HG03097 (cell line): ENCODE measurements around the gene PIK3R2.

Source experiments
- ATAC-seq: cut with Tn5 transposase; IDR thresholded peaks from one replicate; pipeline ENCODE4 v1.9.1; 2021; ENCODE audit not compliant: unreplicated experiment, low FRiP score

The PIK3R2 gene

DNA sequence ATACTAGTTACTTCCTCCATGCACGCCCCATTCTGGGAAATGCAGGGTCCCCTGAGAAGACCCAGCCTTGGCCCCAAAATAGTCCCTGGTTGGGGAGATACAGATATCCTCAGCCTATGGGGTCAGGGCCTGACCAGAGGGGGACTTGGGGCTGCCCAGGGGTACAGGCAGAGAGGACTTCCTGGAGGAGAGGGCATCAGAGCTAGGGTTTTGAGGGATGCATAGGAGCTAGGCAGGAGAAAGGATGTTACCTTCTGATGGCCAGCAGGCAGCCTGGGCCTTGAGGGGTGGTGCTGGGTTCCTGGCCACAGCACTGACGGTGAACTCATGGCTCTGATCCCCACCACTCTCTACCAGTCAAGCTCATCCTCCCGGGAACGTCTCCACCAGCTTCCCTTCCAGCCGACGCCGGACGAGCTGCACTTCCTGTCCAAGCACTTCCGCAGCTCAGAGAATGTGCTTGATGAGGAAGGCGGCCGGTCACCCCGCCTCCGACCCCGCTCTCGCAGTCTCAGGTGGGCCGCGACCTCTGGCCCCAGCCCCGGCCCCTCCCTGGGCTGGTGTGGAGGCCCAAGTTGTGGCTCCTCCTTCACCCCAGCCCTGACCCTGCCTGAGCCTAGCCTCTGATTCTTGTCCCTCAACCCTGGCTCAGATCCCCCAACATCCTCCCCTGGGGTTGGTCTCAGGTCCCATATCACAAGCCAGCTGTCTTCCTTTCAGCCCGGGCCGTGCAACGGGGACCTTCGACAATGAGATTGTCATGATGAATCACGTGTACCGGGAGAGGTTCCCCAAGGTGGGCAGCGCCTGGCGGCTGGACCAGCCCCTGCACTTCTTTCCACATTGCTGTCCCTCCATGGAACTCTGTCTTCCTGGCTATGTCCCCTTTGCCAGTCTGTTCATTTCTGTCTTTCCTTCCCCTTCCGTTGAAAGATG lies 29.8 kb upstream of the PIK3R2 start:
- no peak for ATAC-seq

DNA sequence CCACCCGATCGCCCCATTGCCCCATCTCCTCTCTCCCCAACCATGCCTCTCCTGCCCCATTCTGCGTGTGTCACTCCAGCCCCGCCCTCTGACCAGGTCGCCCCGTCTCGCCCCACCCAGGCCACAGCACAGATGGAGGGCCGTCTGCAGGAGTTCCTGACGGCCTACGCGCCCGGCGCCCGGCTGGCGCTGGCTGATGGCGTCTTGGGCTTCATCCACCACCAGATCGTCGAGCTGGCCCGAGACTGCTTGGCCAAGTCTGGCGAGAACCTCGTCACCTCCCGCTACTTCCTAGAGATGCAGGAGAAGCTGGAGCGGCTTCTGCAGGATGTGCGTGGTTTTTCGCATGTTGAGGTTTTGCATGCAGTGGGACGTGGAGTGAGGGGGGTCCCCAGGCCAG lies 29.1 kb upstream of the PIK3R2 start:
- no peak for ATAC-seq

DNA sequence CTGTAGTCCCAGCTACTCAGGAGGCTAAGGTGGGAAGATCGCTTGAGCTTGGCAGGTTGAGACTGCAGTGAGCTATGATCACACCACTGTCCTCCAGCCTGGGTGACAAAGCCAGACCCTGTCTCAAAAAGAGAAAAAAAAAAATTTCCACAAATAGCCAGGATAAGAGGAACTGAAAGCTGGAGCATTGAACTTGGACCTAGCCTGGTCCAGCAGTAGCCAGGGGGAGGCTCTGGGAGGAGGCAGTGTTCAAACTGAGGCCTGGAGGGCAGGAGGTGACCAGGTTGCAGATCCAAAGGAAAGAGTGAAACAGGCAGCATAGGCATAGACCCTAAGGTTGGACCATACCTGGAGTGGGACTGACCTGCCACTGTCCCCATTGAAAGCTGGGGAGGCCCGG lies 26.9 kb upstream of the PIK3R2 start:
- ATAC-seq, result no peak

DNA sequence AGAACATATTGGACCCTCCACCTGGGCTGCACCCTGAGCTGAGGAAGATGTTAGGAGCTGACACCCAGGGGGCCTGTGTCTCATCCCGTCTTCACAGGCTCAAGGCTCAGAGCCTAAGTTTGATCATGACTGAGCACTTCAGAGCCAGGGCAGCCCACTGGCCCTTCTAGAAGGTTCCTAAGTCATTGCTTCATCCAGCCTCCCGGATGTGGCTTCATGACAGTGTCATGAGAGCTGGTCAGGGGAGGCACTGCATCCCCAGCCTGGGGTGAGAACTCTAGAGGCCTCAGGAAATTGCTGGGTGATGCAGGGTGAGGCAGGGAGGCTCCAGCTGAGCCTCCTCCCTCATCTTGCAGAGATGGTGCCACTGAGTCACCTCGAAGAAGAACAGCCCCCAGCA lies 24.9 kb upstream of the PIK3R2 start:
- no peak for ATAC-seq

DNA sequence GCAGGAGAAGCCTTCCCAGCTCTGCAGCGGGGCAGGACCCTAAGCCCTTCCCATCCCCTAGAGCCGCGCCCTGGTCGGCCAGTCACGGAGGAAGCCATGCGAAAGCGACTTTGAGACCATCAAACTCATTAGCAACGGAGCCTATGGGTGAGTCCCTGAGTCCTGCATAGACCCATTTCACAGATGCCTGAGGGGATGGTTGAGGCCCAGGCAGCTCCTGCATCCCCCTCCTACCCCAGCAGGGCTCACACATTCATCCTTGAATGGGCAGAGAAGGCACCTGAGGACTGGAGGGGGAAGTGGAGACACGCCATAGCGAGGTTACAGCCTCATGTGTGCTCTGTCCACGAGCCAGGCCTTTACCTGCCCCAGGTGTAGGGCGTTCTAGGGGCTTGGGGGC lies 24.2 kb upstream of the PIK3R2 start:
- ATAC-seq, result no peak

DNA sequence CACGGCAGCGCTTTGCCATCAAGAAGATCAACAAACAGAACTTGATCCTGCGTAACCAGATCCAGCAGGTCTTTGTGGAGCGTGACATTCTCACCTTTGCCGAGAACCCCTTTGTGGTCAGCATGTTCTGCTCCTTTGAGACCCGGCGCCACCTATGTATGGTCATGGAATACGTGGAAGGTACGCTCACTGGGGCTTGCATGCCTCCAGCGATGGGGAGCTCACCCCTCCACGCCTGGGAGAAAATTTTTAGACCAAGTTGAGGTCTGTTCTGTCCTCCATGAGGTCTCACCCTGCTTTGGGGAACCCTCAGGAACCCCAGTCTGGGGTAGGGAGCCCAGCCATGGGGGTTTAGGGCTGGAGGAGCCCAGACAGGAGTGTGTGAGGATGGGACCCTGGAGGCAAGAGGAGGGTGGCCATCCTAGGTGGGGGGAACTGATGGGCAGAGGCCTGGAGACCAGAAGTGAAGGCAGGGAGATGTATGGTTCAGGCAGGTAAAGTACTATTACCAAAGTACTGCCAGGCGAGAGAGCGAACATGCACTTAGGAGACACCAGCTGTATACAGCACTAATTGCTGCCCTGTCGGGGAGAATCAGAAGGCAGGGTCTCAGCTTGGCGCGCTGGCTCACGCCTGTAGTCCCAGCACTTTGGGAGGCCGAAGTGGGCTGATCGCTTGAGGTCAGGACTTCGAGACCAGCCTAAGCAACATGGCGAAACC lies 22.3 kb upstream of the PIK3R2 start:
- no peak for ATAC-seq

DNA sequence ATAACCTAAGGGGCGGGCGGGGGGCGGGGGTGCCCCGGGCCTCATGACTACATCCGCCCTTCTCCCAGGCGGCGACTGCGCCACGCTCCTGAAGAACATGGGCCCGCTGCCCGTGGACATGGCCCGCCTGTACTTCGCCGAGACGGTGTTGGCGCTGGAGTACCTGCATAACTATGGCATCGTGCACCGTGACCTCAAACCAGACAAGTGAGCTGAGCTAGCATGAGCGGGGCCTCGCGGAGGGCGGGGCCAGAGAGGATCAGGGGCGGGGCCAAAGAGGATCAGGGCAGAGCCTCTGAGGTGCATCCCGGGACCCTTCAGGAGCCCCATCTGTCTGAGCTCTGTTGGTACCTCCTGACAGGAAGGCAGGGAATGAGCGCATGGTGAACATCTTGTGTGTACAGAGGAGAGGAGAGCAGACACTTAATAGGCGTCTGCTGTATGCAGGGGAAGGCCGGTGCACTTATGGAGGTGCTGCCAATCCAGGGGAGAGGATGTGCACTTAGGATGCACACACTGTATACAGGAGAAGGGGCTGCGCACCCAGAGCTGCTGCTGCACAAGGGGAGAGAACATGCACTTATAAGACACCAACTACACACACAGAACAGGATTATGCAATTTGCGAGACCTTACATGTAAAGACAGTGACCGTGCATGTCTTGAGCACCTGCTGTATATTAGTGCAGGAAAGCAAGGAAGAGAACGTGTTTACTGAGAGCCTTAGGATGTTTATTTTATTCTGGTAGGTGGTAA lies 20.9 kb upstream of the PIK3R2 start:
- no peak for ATAC-seq

DNA sequence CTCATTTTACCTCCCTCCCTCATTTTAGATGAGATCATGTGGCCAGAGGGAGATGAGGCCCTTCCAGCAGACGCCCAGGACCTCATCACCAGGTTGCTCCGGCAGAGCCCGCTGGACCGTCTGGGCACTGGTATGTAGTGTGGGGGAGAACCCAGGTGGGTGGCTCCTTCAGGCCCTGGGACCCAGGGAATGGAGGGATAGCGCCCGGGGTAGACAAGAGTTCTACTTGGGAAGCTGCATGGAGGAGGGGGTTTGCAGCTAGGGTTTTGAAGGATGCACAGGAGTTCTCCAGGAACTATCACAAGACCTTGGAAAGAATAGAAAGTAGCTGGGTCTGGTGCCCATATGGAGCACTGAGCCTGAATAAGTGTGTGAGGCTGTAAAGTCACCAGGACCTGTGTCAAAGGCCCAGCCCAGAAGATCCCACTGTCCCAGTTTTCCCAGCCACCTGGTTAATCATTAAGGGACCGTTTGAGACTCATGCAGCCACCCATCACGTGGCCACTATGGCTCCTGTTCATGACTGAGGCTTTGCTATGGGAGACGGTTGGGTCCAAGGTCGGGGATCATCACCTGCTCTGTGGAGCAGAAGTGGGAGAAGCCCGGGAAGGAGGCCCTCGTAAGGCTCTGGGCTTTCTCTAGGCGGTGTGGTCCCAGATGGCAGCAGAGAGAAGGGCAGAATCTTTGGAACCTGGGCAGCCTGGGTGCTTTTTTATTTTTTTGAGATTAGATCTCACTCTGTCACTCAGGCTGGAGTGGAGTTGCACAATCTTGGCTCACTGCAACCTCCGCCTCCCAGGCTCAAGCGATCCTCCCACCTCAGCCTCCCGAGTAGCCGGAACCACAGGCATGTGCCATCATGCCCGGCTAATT lies 17.0 kb upstream of the PIK3R2 start:
- ATAC-seq, result no peak

DNA sequence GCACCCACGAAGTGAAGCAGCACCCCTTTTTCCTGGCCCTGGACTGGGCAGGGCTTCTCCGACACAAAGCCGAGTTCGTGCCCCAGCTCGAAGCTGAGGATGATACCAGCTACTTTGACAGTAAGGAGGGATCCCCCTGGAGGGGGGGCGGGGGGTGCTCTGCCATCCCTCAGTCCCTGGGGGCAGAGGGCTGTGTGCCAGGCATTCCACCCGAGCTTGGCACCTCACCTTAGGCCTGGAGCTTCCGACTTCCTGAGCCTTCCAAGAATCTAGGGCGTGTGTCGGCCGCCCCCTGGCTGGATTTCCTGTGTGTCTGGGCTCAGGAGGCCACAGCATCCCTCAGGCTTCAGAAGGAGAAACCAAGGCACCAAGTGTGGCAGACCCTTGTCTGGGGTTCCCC lies 15.7 kb upstream of the PIK3R2 start:
- ATAC-seq, result no peak

DNA sequence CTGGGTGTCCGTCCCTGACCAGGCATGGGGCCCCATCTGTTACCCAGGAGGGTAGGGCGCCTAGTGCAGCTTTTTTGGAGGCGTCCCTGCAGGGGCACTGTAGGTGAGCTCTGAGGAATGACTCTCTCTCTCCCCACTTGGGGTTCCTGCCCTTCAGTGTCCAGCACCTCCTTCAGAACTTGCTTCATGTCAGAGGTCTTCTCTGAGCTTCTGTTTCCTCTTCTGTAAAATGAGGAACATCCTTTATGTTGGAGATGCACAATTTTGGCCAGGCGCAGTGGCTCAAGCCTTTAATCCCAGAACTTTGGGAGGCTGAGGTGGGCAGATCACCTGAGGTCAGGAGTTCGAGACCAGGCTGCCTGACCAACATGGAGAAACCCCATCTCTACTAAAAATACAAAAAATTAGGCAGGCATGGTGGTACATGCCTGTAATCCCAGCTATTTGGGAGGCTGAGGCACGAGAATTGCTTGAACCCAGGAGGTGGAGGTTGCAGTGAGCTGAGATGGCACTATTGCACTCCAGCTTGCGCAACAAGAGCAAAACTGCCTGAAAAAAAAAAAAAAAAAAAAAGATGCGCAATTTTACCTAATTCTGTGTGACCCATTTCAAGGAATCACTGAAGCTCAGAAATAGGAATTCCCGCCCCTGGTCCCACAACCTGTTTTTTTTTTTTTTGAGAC lies 15.2 kb upstream of the PIK3R2 start:
- ATAC-seq, result no peak

DNA sequence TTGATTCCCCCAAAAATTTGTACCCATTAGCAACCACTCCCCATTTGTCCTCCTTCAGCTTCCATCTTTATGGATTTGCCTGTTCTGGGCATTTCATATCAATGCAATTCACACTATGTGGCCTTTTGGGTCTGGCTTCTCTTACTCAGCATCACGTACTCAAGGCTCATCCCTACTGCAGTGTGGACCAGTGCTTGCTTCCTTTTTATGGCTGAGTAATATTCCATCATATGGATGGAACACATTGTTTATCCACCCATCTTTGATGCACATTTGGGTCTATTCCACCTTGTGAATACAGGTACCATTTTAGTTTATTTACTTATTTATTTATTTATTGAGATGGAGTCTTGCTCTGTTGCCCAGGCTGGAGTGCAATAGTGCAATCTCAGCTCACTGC lies 12.5 kb upstream of the PIK3R2 start:
- no peak for ATAC-seq

DNA sequence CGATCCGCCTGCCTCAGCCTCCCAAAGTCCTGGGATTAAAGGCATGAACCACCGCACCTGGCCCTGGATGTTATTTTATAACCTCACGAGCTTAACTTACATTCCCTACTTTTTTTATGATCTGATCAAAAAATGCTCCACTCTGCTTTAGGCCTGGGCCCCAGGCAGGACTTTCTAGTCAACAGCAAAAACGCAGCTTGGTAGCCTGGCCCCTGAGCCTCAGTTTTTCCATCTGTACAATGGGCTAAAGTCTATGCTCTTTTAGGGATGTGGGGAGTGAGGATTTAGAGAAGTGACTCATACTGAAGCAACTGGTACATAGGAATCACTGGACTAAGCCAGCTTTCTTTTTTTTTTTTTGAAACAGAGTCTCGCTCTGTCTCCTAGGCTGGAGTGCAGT lies 11.9 kb upstream of the PIK3R2 start:
- ATAC-seq, result no peak

DNA sequence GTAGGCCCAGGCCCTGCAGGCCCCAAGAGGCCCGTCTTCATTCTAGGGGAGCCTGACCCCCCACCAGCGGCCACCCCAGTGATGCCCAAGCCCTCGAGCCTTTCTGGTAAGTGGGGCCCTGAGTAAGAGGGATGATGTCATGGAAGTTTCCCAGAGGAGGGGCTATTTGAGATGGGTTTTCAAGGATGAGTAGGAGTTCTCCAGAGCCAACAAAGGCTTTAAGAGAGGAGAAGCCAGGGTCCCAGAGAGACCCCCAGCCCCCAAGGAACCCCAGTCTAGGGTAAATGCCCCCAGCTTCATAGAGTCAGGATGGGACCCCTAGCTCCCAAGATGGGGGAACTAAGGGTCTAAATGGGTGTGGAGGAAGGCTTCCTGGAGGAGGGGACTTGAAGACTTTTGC lies 9.1 kb upstream of the PIK3R2 start:
- ATAC-seq, result no peak

DNA sequence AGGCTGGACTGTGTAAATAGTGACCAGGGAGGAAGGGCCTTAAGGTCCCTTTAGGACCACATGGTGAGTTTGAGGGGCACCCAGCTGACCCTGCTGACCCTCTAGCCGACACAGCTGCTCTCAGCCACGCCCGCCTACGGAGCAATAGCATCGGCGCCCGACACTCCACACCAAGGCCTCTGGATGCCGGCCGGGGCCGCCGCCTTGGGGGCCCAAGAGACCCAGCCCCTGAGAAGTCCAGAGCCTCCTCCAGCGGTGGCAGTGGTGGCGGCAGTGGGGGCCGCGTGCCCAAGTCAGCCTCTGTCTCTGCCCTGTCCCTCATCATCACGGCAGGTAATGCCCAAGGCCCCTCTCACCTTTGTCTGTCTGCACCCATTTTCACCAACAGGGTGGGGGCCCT lies 8.6 kb upstream of the PIK3R2 start:
- no peak for ATAC-seq

DNA sequence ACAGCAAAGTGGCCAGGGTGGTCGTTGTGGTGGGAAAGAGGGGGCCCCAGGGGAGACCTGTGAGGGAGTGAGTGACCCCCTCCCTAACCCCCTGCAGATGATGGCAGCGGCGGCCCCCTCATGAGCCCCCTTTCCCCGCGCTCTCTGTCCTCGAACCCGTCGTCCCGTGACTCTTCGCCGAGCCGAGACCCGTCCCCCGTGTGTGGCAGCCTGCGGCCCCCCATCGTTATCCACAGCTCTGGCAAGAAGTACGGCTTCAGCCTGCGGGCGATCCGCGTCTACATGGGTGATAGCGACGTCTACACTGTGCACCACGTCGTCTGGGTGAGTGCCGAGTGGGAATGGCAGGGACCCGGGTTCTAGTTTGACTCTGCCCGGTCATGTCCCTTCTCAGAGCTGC lies 8.1 kb upstream of the PIK3R2 start:
- ATAC-seq, result no peak

DNA sequence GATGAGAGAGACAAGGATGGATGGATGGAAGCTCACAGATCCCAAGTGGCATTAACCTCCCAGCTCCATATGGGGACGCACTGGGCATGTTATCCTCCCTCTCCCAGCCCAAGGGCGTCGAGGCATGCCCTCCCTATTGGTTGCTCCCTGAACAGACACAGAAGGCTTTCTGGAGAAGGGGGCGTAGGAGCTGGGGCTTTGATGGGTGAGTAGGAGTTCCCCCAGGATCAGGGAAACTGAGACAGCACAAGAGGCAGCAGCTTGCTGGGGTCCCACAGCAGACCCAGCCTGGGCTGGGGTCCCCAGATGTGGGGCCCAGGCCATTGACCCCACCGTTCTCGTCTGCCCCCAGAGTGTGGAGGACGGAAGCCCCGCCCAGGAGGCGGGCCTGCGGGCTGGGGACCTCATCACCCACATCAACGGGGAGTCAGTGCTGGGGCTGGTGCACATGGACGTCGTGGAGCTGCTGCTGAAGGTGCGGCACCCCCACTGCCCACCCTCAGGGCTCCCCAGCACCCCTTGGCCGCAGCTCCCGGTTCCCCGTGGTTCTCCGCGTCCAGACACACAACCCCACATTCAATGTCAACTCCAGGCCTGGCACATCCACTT lies 7.5 kb upstream of the PIK3R2 start:
- no peak for ATAC-seq

DNA sequence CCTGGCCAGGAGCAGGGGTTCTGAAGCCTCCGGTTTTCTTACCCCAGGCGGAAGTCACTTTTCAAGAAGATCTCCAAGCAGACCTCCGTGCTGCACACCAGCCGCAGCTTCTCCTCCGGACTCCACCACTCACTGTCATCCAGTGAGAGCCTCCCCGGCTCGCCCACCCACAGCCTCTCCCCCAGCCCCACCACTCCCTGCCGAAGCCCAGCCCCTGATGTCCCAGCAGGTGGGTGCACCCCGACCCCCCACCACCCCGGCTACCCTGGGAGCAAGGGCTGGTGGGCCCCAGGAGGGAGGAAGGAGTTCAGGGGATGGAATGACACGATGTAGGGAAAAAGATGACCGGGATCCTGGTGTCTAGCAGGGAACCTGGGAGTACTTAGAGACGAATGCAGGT lies 5.6 kb upstream of the PIK3R2 start:
- no peak for ATAC-seq

DNA sequence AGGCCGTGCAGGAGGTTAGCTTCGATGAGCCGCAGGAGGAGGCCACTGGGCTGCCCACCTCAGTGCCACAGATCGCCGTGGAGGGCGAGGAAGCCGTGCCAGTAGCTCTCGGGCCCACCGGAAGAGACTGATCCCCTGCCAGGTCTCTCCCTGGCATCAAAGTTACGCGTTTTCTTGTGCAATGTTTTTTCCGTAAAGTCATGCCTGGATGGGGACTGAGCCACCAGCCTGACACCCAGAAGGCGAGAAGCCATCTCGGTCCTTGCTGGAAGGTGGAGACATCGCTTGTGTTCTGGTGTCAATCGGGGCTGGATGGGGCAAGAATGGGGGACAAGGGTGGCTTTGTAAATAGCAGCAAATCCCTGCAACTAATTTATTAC lies 3.4 kb upstream of the PIK3R2 start:
- ATAC-seq, result no peak

DNA sequence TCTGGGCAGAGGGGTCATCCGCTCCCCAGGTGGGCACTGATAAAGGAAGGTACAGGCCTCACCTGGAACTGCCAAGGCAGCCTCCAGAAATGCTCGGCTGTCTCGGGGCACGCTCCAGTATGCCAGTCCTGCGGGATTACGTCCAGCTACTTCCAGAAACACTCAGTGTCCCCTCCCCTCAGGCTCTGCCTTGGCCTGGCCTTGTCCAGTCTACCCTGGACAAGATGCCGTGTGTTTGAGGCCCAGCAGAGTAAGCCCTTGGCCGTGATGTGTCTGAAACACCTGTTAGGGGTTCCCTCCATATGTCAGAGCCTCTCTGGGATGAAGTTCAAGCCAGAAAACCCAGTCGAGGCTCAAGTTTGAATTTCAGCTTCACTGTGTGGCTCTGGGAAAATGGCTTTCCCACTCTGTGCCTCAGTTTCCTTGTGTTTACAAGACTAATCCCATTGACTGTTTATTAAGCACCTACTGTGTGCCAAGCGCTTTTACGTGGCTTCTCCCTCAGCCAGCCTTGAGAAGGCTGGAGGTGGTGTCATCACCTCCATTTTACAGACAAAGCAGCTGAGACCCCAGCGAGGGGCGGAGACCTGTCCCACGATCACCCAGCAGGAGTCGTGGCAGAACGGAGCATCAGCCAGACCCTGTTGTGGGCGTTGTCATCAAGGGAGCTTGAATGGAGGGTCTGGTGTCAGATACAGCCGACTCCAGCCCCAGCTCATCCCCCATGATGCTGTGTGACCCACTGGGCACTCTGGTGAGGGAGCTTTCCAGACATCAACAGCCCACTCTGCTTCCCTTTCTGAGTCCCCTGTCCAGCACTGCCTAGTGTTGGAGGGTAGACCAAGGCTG lies 2.0 kb upstream of the PIK3R2 start:
- no peak for ATAC-seq
